Measurements from ENCODE around the gene IGFLR1. TPM values are rescaled to one million over a fixed set of nuclear protein-coding genes. Genes with fewer than 3 reads are reported as not detected.

The IGFLR1 gene
- total RNA-seq, 1 donor, result 0.72 TPM

- Histone ChIP-seq H3K36me3 (ENCODE audit: insufficient read depth, low read length) (no peaks in the 10 kb centered on the region), H3K27me3 (ENCODE audit: insufficient read depth, low read length) (no peaks in the 10 kb centered on the region), H3K4me1 (ENCODE audit: insufficient read depth, low read length) (peaks cover 10% of the 10 kb centered on the region), H3K79me2 (ENCODE audit: insufficient read depth, low read length) (peaks cover 4% of the 10 kb centered on the region), H4K20me1 (ENCODE audit: insufficient read depth, low read length) (no peaks in the 10 kb centered on the region), H3K4me2 (ENCODE audit: insufficient read depth, low read length) (no peak overlapping the region), H3K9me3 (ENCODE audit: low read depth, low read length) (no peaks in the 10 kb centered on the region), H2AFZ (ENCODE audit: low read length) (no peak overlapping the region), H3K27ac (ENCODE audit: low read depth, low read length) (no peak overlapping the region), H3K4me3 (ENCODE audit: insufficient read depth, low read length) (no peak overlapping the region)
- TF ChIP-seq CTCF (IDR thresholded peaks at IDR 0.05; ENCODE audit: extremely low read depth, low read depth, low read length), result no peak
- peak; percentile 35 for DNase-seq (ENCODE audit: insufficient read length, low spot score, missing footprints)
Measured at GRCh38 chr19:35712567-35713505, 29.4 kb downstream of the IGFLR1 start.

DNA sequence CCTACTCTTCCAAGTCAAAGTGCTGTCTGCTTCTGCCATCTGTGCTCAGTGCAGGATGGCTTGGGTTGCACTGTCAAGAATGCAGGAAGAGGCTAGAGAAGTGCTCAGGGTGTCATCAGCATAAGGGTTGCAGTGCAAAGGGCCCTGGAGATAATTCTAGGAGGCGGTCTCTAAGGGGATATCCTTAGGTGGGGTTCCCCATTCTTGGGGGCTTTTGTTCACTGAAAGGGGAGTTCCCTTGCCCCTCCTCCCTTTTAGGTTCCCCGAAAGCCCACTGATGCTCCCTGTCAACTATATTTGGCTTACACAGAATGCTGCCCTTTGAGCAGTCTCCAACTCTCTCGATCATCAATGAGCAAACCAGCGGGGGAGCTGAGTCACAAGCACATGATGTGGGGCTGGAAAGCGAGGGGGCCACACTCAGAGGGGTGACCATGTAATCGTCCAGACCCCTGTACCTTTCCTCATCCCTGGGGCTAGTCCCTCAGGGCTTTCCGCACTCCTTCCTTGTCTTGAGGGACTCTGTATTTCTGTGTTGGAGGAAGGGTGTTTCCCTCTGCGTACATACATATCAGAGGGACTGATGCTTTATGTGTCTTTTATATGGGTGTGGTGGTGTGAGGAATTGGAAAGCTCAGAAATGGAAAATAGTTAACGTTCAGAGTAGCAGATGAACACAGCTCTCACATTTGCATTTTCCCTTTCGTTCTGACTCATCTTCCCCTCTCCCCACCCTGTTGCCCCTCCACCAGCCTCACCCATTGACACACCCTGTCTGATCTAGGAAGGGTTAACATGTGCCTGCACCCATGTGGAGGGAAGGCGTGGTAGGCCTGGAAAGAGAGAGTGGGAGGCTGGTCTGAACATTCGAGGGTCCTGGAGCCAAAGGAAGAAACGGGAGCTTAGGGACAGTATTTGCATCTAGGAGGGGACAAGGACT lies 31.2 kb downstream of the IGFLR1 start:
- peak; percentile 75 for DNase-seq (ENCODE audit: insufficient read length, low spot score, missing footprints)
- H3K4me3 ChIP-seq (ENCODE audit: insufficient read depth, low read length), result no peak overlapping the region
- TF ChIP-seq CTCF (IDR thresholded peaks at IDR 0.05; ENCODE audit: extremely low read depth, low read depth, low read length), result no peak
- no peaks in the 10 kb centered on the region for H3K36me3 ChIP-seq (ENCODE audit: insufficient read depth, low read length)
- no peaks in the 10 kb centered on the region for H3K27me3 ChIP-seq (ENCODE audit: insufficient read depth, low read length)
- no peaks in the 10 kb centered on the region for H4K20me1 ChIP-seq (ENCODE audit: insufficient read depth, low read length)
- H3K4me2 ChIP-seq (ENCODE audit: insufficient read depth, low read length), result no peak overlapping the region
- no peak overlapping the region for H3K27ac ChIP-seq (ENCODE audit: low read depth, low read length)
- H3K4me1 ChIP-seq (ENCODE audit: insufficient read depth, low read length), result peaks cover 5% of the 10 kb centered on the region
- H3K9me3 ChIP-seq (ENCODE audit: low read depth, low read length), result no peaks in the 10 kb centered on the region
- H2AFZ ChIP-seq (ENCODE audit: low read length), result no peak overlapping the region
- H3K79me2 ChIP-seq (ENCODE audit: insufficient read depth, low read length), result peaks cover 4% of the 10 kb centered on the region

DNA sequence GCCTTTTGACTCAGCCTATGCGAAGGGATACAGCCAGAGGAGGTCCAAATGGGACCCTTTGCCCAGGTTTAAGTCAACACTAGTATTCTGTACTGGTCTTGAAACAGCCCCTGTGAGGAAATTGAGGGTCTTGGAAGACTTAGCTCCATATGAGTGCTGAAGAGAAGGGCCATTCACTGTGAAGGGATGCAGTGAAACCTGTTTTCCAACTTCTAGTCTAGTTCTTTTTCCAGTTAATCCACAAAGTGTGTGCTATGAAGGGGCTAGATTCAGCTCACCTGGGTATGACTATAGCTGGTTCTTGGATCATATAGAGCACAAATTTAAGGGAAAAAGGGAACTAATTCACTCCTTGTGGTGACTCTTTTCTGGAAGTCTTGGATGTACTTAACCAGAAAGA lies 33.9 kb downstream of the IGFLR1 start:
- no peak for TF ChIP-seq CTCF (IDR thresholded peaks at IDR 0.05; ENCODE audit: extremely low read depth, low read depth, low read length)
- Histone ChIP-seq H3K79me2 (ENCODE audit: insufficient read depth, low read length) (no peaks in the 10 kb centered on the region), H3K36me3 (ENCODE audit: insufficient read depth, low read length) (no peaks in the 10 kb centered on the region), H2AFZ (ENCODE audit: low read length) (no peak overlapping the region), H3K4me2 (ENCODE audit: insufficient read depth, low read length) (no peak overlapping the region), H3K4me1 (ENCODE audit: insufficient read depth, low read length) (no peaks in the 10 kb centered on the region), H3K27ac (ENCODE audit: low read depth, low read length) (no peak overlapping the region), H3K4me3 (ENCODE audit: insufficient read depth, low read length) (no peak overlapping the region), H3K9me3 (ENCODE audit: low read depth, low read length) (no peaks in the 10 kb centered on the region), H4K20me1 (ENCODE audit: insufficient read depth, low read length) (no peaks in the 10 kb centered on the region), H3K27me3 (ENCODE audit: insufficient read depth, low read length) (no peaks in the 10 kb centered on the region)
- no peak for DNase-seq (ENCODE audit: insufficient read length, low spot score, missing footprints)
